Mammary epithelial cell (primary cell): ENCODE results near the gene GCFC2.

Source experiments
- EZH2 ChIP-seq: IDR thresholded peaks from 2 replicates; pipeline ENCODE4 v1.6.1; 2012; ENCODE audit warnings: low read length, inconsistent platforms, borderline replicate concordance
- TF ChIP-seq, protein P1 (sequence below), 2 donors: IDR thresholded peaks in 1 of 2; conservative IDR thresholded peaks in 1 of 2; 2 replicates each; pipeline ENCODE4 v1.5.1; 2011 to 2012; ENCODE audit warnings: inconsistent platforms in 2 of 2, low read length in 2 of 2, mild to moderate bottlenecking in 2 of 2, control low read depth in 1 of 2, low read depth in 1 of 2; ENCODE audit not compliant: insufficient read depth in 1 of 2; ENCODE audit errors: extremely low read depth in 1 of 2

DNA sequence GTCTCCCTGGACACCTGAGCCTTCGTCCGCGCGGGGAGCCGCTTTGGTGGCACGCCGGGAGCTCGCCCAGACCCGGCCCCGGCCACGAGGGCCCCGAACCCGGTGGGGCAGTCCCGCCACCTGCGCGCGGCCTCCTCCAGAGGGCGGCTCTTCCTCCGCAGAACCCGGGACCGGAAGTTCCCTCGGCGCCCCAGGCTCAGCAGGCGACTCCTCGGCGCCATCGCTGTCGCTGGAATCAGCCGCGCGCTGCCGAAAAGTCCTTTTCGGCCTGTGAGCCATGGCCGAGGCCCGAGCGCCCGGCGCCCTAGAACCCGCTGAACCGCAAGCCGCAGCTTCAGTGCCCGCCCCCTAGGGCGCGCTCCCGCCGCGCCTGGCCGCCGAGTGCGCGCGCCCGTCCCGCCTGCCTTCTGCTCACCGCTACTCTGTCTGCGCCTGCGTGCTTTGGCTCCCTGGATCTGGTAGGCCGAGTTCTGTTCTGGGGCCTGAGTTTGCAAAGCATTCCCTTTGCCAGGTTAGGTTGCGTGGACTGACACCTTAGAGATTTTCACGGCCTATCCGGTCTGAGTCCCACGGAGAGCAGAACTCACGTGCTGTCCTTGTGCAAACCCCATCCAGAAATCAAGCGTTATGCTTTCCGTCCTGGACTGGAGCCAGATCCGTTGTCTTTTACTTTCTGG lies at the start of gene GCFC2:
- TF ChIP-seq, protein P1, sequence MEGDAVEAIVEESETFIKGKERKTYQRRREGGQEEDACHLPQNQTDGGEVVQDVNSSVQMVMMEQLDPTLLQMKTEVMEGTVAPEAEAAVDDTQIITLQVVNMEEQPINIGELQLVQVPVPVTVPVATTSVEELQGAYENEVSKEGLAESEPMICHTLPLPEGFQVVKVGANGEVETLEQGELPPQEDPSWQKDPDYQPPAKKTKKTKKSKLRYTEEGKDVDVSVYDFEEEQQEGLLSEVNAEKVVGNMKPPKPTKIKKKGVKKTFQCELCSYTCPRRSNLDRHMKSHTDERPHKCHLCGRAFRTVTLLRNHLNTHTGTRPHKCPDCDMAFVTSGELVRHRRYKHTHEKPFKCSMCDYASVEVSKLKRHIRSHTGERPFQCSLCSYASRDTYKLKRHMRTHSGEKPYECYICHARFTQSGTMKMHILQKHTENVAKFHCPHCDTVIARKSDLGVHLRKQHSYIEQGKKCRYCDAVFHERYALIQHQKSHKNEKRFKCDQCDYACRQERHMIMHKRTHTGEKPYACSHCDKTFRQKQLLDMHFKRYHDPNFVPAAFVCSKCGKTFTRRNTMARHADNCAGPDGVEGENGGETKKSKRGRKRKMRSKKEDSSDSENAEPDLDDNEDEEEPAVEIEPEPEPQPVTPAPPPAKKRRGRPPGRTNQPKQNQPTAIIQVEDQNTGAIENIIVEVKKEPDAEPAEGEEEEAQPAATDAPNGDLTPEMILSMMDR (conservative IDR thresholded peaks at IDR 0.05 in 1 of 2, IDR thresholded peaks at IDR 0.05 in 1 of 2; ENCODE audit: extremely low read depth in 1 of 2, insufficient read depth in 1 of 2, low read depth in 1 of 2, low read length in 2 of 2) = peak in 1 of 2 donors; percentile 52
- no peak for TF ChIP-seq EZH2
